Measurements from ENCODE around the gene IGSF9B.

The IGSF9B gene

DNA sequence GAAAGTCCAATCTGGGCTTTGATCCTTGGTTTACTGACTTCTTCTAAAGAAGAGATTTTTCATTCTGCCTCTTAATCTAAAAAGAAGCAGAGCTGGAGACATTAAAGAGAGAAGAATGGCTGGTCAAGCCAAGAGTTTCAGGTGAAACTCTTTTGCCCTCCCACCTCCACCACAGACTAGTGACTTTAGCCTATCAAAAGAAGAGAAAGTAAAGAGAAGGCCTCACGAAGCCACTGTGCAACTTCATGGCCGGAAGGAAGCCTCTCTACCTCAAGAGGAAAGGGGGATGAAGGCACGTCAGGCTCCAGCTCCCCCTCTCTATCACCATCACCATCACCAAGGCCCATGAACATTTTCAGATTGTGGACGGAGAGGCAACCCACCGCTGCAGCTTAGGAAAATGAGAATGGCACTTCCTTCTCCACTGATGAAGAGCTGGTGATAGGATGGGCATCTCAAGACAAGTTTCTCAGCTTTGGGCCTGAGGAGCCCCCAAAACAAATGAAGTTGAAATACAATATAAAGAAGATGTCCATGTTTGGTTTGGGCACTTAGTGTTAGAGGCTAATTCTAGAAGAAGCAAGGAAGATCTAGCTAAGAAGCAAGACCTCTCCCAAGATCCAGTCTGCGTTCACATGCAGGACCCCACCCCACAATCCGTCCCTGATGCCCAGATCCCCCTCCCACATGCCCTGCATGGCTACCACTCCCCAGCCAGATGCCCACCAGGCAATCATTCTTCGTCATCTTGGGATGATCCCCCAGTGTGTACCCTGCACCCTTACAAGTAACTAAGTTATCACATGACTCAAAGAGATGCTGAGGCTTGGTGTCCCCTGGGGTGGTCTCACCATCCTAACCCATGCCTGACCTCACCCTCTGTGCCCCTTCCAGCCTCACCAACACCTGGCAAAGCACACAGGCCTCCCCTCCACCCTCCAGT is 52.6 kb downstream of the IGSF9B start:
- no peak for DNase-seq (ENCODE audit: low read depth in 2 of 3, low spot score in 1 of 3)

DNA sequence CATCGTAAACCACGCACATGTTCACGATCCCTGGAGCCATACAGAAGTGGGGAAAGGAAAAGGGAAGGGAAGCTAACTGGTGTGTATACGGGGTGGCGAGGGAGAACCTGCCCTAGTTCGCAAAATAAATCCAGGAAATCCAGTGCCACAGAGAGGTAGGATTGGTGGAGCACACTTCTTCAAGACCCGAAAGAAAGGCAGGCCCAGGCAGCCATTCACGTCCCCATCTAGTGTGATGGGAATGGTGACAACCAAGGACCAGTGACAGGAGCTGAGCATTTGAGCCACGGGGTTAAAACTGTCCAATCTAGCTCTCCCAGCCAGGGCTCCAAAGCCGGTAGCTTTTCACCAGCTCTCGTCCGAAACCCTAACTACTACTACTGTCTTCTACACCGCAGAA is 53.7 kb downstream of the IGSF9B start:
- no peak for DNase-seq (ENCODE audit: low read depth in 2 of 3, low spot score in 1 of 3)

DNA sequence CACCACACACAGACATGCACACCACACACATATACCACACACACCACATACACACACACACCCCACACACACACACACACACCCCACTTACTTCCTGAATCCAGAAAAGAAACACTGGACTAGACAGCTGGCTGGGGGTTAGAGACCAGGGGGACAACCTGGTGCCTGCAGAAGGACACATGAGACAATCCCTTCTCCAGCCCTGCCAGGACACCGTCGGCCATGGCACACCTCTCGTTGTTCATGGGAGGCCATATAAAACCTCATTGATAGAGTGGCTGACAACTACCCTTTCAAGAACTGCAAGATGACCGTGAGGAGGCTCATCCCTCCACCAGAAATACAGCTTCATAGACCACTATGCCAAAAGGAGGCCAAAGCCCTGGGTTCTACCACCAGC is 54.3 kb downstream of the IGSF9B start:
- DNase-seq (ENCODE audit: low read depth in 2 of 3, low spot score in 1 of 3): no peak

DNA sequence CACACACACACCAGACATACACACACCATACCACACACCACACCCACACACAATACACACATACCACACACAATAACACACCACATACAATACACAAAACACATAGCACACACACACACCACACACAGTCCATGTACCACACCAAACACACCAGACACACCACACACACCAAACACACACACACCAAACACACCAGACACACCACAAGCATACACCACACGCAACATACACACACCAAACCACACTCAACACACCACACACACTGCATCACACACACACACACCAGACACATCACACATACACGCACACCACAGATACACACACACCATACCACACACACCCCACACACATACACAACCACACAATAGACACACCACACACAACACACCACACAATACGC is 54.8 kb downstream of the IGSF9B start:
- no peak for DNase-seq (ENCODE audit: low read depth in 2 of 3, low spot score in 1 of 3)

DNA sequence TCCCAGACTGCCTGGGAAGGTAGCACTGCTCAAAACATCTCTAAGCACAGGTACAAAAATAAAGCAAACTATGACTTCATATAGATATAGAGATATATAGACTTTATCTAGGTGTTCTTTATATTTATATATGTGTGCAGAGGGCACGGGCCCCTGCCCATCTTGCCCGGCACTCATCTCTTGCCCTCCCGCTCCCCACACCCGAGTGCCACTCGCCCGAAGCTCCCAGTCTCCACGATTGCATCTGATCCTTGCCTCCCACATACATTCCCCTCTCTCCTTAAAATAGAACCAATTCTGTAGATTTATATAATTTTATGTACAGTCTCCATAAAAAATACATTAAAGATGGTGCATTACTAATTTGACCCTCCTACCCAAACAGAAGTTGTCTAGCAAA is 55.5 kb downstream of the IGSF9B start:
- DNase-seq (ENCODE audit: low read depth in 2 of 3, low spot score in 1 of 3): no peak

DNA sequence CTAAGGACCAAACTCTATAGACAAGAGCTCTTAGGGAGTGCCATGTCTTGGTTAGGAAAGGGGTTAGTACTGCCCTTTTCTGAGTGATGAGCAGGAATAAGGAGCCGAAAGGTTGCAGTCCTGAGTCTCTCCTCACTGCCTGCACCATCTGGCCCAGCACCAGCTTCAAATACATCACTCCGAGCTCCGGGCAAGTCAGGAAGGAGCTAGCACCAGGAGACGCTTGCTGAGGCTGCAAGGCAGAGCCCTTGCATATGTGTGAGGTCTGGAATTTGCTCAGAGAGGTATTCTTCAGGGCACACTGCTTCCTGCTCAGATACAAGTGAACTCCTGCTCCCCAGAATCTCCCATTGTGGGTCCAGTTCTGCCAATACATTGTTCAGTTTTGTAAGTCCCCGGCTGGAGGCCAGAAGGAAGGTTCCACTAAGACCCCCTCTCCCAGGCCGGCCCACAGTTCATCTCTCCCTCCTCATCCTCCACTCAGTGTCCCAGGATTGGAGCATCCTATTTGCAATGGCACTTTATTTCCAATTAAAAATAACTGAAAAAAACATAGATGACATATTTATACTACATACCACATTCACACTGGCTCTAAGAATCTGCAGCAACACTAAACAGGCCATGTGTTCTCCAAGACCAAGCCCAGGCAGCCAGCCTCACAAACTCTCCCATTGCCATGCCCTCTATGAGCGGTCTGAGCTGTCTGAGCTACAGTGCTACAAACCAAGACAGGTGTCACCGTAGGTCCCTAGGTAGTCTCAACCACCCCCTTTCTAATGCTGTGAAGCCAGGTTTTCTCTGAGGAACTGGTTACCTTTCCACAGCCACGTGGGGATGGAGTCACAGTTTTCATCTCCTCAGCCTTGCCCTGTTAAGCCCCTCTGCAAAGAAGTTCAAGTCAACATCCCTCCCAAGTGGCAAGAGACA is 56.3 kb downstream of the IGSF9B start:
- no peak for DNase-seq (ENCODE audit: low read depth in 2 of 3, low spot score in 1 of 3)

DNA sequence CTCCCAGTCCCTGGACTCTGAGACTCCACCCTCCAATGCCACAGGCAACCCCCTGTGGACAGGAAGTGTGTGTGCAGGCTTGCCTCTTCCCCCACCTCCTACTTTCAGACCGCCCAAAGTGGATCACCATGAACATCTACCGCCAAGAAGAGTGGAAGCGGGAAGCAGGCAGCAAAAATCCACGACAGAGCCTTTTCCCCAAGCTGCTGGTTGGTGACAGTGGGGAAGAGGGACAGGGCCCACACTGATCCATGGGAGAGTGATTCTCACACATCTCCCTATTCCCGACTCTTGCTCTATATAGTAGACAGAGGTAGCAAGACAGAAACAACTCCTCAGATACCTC is 58.0 kb downstream of the IGSF9B start:
- DNase-seq (ENCODE audit: low read depth in 2 of 3, low spot score in 1 of 3): no peak

DNA sequence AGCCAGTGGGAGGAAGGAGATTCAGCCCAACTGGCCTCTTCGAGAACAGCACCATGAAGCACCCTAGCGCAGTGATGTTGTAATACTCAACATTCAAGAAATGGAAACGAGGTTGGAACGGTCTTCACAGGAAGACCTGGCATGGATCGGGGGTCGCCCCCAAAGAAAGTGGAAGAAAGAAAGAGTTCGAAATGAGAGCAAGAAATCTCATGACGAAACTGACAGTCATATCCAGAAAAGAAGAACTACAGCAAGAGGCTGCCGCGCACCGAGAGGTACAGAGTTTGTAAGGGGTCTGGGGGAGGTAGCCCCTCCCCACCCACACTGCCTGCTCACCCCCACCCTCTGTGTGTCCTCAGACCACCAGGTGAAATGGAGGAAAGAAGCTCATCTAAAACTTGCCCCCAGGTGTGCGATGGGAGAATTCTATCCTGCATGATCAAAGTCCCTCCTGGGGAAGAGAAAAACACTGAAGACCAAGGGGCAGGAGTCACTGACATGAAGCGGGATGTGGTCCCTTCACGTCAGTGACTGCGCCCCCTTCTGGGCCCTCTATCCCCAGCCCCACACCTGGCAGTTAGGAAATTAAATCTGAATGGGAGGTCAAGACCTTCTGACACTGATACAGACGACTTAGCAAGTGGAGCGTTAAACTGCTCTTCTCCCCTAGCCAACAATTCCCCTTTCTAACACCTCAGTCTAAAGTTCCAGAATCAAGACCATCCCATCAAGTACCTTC is 58.6 kb downstream of the IGSF9B start:
- no peak for DNase-seq (ENCODE audit: low read depth in 2 of 3, low spot score in 1 of 3)

DNA sequence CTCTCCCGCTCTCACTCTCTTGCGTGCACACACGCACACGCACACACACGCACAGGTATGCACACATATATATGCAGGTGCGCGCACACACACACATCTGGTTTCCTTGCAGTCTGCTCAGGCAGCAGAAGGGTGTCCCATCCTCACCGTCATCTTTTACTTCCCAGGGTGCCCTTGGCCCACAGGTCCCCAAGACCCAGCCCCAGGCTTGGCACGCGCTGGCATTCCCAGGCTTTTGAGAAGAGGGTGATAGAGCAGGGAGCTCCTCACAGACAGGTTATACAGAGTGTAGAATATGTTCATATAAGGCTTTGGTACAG is 59.5 kb downstream of the IGSF9B start:
- no peak for DNase-seq (ENCODE audit: low read depth in 2 of 3, low spot score in 1 of 3)

DNA sequence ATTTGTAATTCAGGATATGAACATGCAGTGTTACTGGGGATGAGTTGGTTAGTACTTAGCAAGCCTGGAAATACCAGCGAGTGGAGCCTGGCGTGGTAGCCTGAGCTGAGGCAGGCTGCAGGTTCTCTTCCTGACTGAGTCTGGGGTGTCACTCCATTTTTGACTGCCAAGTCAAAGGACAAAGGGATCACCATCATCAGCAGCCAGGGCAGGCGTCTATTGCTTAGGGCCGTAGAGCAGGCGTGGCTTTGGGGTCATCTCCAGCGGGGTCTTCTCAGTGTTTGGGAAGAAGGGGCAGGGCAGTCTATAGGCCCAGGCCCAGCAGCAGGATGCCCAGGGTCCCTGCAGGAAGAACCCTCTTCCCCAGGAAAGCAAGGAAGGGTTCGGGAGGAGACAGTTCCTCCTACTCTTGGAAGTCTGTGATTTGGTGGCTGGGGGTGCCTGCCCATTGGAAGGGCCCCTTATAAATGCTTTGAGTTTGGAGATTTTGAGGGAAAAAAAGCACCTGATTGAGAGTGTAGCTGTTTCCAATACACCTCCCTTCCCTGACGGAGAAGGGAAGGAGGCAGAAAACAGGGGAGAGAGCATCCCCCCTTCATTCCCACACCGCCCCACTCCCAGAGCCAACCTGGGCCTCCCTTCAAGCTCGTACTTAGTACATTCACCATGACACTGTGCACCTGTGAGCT is 60.0 kb downstream of the IGSF9B start:
- no peak for DNase-seq (ENCODE audit: low read depth in 2 of 3, low spot score in 1 of 3)

DNA sequence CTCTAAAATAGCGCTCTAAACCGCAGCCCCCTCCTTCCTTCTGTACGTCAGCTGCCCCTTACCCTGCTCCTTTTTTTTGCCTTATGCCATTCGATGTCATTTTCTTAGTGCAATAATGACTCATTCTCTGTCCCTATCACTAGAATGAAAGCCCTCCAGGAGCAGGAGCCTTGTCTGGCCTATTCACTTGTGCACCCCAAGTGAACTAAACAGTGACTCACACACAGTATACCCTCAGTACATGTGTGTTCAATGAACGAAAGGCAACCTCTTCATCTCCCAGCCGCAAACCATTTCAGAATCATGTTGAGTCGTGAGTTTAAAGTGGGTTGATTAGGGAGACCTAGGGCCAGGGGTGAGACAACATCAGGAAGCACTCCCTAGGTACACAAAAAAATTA is 60.7 kb downstream of the IGSF9B start:
- DNase-seq (ENCODE audit: low read depth in 2 of 3, low spot score in 1 of 3): no peak

DNA sequence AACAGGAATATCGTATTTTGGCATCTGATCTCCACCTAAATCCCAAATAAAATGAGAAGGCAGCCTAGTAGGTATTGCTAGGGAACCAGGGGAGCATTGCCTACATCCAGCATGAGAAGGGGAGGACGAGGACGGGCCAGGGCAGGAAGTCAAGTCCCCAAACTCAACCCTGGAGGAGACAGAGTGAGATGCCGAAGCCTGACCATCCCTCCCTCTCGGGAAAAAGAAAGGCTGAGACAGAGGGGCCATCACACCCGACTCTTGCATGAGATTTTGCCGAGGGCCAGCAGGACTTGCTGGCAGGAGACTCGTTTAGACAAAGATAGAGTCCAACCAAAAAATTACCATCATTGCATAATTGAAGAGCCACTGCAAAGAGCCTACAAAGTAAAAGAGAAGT is 61.2 kb downstream of the IGSF9B start:
- DNase-seq (ENCODE audit: low read depth in 2 of 3, low spot score in 1 of 3): no peak

DNA sequence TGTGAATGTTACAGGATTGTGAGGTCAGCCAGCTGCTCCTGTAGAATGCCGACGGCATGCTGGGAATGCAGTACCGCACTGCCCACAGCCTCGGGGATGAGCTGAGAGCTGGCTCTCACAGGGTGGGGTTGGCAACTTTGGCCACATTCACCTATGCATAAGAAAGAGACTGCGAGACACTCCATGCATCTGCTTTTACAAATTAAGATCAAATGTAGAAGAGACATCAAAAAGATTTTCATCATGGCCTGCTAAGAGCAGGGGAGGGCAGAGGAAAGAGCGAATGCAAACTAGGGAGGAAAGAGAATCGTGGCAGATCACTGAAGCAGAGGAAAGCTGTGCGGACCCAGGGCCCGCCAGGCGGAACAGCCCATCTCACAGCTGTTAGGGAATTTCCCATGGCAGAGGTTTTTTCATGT is 61.7 kb downstream of the IGSF9B start:
- DNase-seq (ENCODE audit: low read depth in 2 of 3, low spot score in 1 of 3): no peak

DNA sequence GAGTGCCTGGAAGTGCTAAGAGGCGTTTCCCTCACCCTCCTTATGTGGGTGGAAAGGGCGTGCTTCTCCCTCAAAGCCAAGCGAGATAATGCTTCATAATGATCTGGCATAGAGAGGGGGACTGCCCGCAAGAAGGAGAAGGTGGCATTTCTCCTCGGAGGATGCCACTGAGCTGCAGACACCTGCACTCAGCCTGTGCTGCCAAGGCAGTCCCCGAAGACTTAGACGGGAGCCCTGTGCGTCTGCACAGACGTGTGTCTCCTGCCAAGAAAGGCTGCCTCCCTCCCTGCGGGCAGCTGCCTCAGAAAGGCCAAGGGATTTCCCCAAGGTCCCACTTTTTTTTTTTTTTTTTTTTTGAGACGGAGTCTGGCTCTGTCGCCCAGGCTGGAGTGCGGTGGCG is 63.4 kb downstream of the IGSF9B start:
- no peak for DNase-seq (ENCODE audit: low read depth in 2 of 3, low spot score in 1 of 3)

DNA sequence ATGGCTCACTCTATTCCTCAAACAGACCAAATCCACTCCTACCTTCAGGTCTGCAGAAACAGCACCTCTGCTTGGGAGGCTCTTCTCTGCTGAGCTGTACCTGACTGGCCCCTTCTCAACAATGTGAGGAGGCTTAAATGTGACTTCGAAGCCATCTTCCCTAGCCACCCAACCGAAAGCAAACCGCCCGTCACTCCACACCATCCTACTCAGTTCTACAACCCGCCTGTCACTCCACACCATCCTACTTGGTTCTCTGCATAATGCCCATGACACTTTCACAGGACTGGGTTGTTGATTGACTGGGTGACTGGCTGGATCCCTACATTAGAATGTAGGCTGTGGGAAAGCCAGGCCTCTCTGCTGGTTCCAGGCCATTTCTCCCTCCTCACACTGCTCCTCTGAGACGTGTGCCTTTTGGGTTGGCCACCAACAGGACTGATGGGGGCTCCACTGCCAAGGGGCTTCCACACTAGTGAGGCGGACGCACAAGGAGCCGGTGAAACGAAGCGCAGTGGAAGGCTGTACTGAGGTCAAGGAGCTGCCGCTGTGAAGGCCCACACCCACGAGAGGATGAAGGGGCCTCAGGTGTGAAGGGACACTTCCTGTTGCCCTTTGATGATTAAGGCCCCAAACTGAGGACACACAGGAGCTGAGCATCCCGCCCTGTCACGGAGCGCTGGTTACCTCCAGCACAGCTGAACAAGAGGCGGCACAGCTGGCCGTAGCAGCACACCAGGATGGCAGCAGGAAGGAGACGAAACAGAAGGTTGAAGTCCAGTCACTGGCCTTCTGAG is 64.0 kb downstream of the IGSF9B start:
- DNase-seq (ENCODE audit: low read depth in 2 of 3, low spot score in 1 of 3): no peak

DNA sequence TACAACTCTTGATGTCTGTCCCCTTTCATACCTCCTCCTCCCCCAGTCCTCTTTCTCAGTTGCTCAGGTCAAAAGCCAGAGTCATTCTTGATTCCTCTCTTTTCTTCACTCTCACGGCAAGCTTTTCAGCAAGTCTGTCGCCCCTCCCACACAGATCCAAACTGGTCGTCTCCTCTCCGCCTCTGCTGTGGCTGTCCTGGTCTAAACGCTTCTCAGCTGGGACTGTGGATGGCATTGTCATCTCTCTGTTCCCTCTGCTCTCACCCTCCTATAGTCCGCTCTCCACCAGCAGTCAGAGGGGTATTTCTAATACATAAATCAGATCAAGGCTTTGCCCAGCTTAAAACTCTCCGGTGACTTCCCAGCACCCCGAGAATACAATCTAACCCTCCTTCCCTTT is 64.6 kb downstream of the IGSF9B start:
- DNase-seq (ENCODE audit: low read depth in 2 of 3, low spot score in 1 of 3): no peak

DNA sequence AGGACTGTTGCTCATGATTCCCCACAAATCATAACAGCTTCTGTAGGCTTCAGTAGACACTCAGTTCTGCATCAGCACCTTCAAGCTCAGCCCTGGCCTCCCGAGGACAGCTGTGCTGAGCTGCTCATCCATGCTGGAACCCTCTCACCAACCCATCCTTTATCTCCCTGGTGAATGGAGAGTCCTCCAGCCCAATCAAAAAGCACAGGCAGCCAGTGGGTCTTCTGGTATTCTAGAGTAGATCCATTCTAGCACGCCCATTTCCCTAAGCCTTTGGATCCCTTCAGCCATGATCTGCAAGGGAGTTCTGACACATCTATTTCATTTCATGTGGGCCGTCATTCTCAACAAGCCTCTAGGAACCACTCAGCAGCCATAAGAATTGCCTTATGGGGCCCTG is 66.9 kb downstream of the IGSF9B start:
- DNase-seq (ENCODE audit: low read depth in 2 of 3, low spot score in 1 of 3): no peak

DNA sequence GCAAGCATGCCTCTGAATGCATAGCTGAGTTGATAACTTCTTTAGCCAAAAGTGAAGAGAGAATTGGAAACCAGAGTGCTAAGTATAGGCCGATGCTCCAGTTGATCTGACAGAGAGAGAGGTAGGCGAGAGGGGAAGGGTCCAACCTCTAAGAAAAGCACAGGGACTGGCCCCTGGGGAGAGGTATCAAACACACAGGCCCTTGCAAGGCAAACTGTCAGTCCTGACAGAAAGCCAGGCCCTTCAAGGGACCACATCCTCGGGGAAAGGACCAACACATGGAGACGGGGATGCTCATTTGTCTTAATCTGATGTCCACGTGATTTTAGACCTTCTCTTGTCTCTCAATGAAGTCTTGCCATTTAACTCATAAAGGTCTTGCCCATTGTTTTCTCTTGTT is 67.6 kb downstream of the IGSF9B start:
- no peak for DNase-seq (ENCODE audit: low read depth in 2 of 3, low spot score in 1 of 3)

DNA sequence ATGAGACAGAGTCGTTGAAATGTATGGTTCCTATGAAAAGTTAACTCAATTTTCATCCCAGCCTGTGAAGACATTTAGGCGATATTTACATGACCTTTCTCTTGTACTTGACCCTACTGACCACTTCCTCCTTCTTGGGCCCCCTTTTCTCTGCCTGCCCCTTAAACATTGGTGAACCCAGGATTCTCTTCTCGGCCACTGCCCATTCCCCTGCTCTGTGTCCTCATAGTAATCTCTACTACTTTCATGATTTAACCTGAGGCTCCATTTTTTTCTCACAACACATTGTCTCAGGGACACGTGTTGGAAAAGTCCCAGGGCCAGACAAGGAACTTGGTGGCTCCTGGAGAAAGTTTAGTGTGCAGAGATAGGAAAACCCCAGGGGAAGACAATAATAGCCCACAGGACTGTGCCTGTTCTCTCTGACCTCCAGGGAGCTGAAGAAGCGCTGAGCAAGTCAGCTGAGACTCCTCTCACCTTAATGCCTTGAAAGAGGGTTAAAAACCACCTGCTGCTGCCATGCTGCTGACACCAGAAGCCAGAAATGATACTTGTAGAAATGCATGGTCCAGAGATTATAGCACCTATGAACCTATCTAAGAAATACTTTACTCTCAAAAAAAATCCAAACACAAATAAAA is 69.0 kb downstream of the IGSF9B start:
- no peak for DNase-seq (ENCODE audit: low read depth in 2 of 3, low spot score in 1 of 3)

DNA sequence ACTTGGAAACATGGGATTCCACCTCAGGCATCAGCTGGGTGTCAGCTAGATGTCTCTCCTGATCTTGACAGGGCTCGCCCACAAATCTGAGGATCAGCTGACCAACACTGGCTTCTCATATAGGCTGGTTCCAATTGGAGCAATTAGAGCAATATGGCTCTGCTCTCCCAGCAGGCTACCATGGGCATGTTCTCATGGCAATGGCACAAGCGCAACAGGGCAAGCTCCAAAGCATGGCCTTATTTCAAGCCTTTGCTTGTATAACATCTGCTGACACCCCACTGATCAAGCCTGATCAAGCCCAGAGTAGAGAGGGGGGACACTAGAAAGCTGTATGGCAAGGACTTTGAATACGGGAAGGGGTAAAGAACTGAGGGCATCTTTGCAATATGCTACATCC is 70.7 kb downstream of the IGSF9B start:
- DNase-seq (ENCODE audit: low read depth in 2 of 3, low spot score in 1 of 3): no peak
